Mammary epithelial cell (primary cell): ENCODE data around the gene INSR.

Experiments
- CTCF ChIP-seq, 2 donors: IDR thresholded peaks in 1 of 2; conservative IDR thresholded peaks in 1 of 2; 2 replicates each; pipeline ENCODE4 v1.5.1; 2011 to 2012; ENCODE audit warnings: inconsistent platforms in 2 of 2, low read length in 2 of 2, mild to moderate bottlenecking in 2 of 2, control low read depth in 1 of 2, low read depth in 1 of 2; ENCODE audit not compliant: insufficient read depth in 1 of 2; ENCODE audit errors: extremely low read depth in 1 of 2
- EZH2 ChIP-seq: IDR thresholded peaks from 2 replicates; pipeline ENCODE4 v1.6.1; 2012; ENCODE audit warnings: low read length, inconsistent platforms, borderline replicate concordance

- TF ChIP-seq CTCF (conservative IDR thresholded peaks at IDR 0.05 in 1 of 2, IDR thresholded peaks at IDR 0.05 in 1 of 2; ENCODE audit: extremely low read depth in 1 of 2, insufficient read depth in 1 of 2, low read depth in 1 of 2, low read length in 2 of 2) (no peak), EZH2 (no peak)
Observed at GRCh38 chr19:7287722-7288121, 6.5 kb downstream of the INSR start.
